ENCODE results near the gene ANXA7.

The ANXA7 gene

GRCh38 chr10:73439055-73439454 is 25.2 kb upstream of the ANXA7 start:
- H3K36me3 ChIP-seq (ENCODE audit: control insufficient read depth in 5 of 5, insufficient read depth in 5 of 5, low read length in 5 of 5) = peaks cover 27 to 39% (median 36%) of the 10 kb centered on the region in 5 donors
- H3K9me3 ChIP-seq (ENCODE audit: control insufficient read depth in 5 of 5, low read length in 5 of 5) = no peaks in the 10 kb centered on the region

GRCh38 chr10:73433538-73433867 is 19.6 kb upstream of the ANXA7 start, which contains the start of gene MSS51:
MSS51 (minus strand) TSS chr10:73433561; CDS start chr10:73428284, 5,277 bp downstream.
- Histone ChIP-seq H3K9me3 (ENCODE audit: control insufficient read depth in 5 of 5, low read length in 5 of 5) (no peaks in the 10 kb centered on the region), H3K36me3 (ENCODE audit: control insufficient read depth in 5 of 5, insufficient read depth in 5 of 5, low read length in 5 of 5) (peaks cover 17 to 33% (median 25%) of the 10 kb centered on the region in 5 donors), H3K27ac (ENCODE audit: low read depth, low read length) (no peak within 1 kb of the TSS), H3K9ac (ENCODE audit: low read length in 5 of 5) (no peak within 1 kb of the TSS), H3K4me1 (ENCODE audit: control insufficient read depth in 5 of 5, insufficient read depth in 5 of 5, low read length in 5 of 5) (no peaks in the 10 kb centered on the region), H3K4me3 (ENCODE audit: low read depth in 1 of 5, low read length in 5 of 5) (no peak within 1 kb of the TSS), H3K27me3 (ENCODE audit: control insufficient read depth in 5 of 5, insufficient read depth in 4 of 5, low read length in 5 of 5) (no peaks in the 10 kb centered on the region)

More at GRCh38 chr10:73439055-73439454, 25.2 kb upstream of the ANXA7 start:
- no peaks in the 10 kb centered on the region for H3K4me1 ChIP-seq (ENCODE audit: control insufficient read depth in 5 of 5, insufficient read depth in 5 of 5, low read length in 5 of 5)
- no peak overlapping the region for H3K9ac ChIP-seq (ENCODE audit: low read length in 5 of 5)
- H3K27me3 ChIP-seq (ENCODE audit: control insufficient read depth in 5 of 5, insufficient read depth in 4 of 5, low read length in 5 of 5) = no peaks in the 10 kb centered on the region
- no peak overlapping the region for H3K4me3 ChIP-seq (ENCODE audit: low read depth in 1 of 5, low read length in 5 of 5)
- H3K27ac ChIP-seq (ENCODE audit: low read depth, low read length) = no peak overlapping the region

GRCh38 chr10:73432646-73433537 is 19.0 kb upstream of the ANXA7 start:
- Histone ChIP-seq H3K9me3 (ENCODE audit: control insufficient read depth in 5 of 5, low read length in 5 of 5) (no peaks in the 10 kb centered on the region), H3K27ac (ENCODE audit: low read depth, low read length) (no peak overlapping the region), H3K4me1 (ENCODE audit: control insufficient read depth in 5 of 5, insufficient read depth in 5 of 5, low read length in 5 of 5) (no peaks in the 10 kb centered on the region), H3K9ac (ENCODE audit: low read length in 5 of 5) (no peak overlapping the region), H3K4me3 (ENCODE audit: low read depth in 1 of 5, low read length in 5 of 5) (no peak overlapping the region), H3K27me3 (ENCODE audit: control insufficient read depth in 5 of 5, insufficient read depth in 4 of 5, low read length in 5 of 5) (no peaks in the 10 kb centered on the region), H3K36me3 (ENCODE audit: control insufficient read depth in 5 of 5, insufficient read depth in 5 of 5, low read length in 5 of 5) (peaks cover 17 to 32% (median 24%) of the 10 kb centered on the region in 5 donors)

- Histone ChIP-seq H3K9me3 (ENCODE audit: control insufficient read depth in 5 of 5, low read length in 5 of 5) (no peaks in the 10 kb centered on the region), H3K4me1 (ENCODE audit: control insufficient read depth in 5 of 5, insufficient read depth in 5 of 5, low read length in 5 of 5) (no peaks in the 10 kb centered on the region), H3K4me3 (ENCODE audit: low read depth in 1 of 5, low read length in 5 of 5) (no peak overlapping the region), H3K36me3 (ENCODE audit: control insufficient read depth in 5 of 5, insufficient read depth in 5 of 5, low read length in 5 of 5) (peaks cover 45 to 62% (median 55%) of the 10 kb centered on the region in 5 donors), H3K27ac (ENCODE audit: low read depth, low read length) (no peak overlapping the region), H3K9ac (ENCODE audit: low read length in 5 of 5) (no peak overlapping the region), H3K27me3 (ENCODE audit: control insufficient read depth in 5 of 5, insufficient read depth in 4 of 5, low read length in 5 of 5) (no peaks in the 10 kb centered on the region)
Observed at GRCh38 chr10:73426318-73426717, 12.5 kb upstream of the ANXA7 start.

- Histone ChIP-seq H3K4me1 (ENCODE audit: control insufficient read depth in 5 of 5, insufficient read depth in 5 of 5, low read length in 5 of 5) (peaks cover 0 to 1% (median 0%) of the 10 kb centered on the region in 5 donors), H3K9me3 (ENCODE audit: control insufficient read depth in 5 of 5, low read length in 5 of 5) (no peaks in the 10 kb centered on the region), H3K4me3 (ENCODE audit: low read depth in 1 of 5, low read length in 5 of 5) (no peak overlapping the region), H3K27me3 (ENCODE audit: control insufficient read depth in 5 of 5, insufficient read depth in 4 of 5, low read length in 5 of 5) (no peaks in the 10 kb centered on the region), H3K27ac (ENCODE audit: low read depth, low read length) (no peak overlapping the region), H3K9ac (ENCODE audit: low read length in 5 of 5) (no peak overlapping the region), H3K36me3 (ENCODE audit: control insufficient read depth in 5 of 5, insufficient read depth in 5 of 5, low read length in 5 of 5) (peaks cover 34 to 62% (median 55%) of the 10 kb centered on the region in 5 donors)
Observed at GRCh38 chr10:73424478-73424877, 10.6 kb upstream of the ANXA7 start.

- H3K27me3 ChIP-seq (ENCODE audit: control insufficient read depth in 5 of 5, insufficient read depth in 4 of 5, low read length in 5 of 5) = no peaks in the 10 kb centered on the region
- no peaks in the 10 kb centered on the region for H3K9me3 ChIP-seq (ENCODE audit: control insufficient read depth in 5 of 5, low read length in 5 of 5)
- peaks cover 32 to 62% (median 55%) of the 10 kb centered on the region in 5 donors for H3K36me3 ChIP-seq (ENCODE audit: control insufficient read depth in 5 of 5, insufficient read depth in 5 of 5, low read length in 5 of 5)
- H3K27ac ChIP-seq (ENCODE audit: low read depth, low read length) = no peak overlapping the region
- peaks cover 0 to 8% (median 6%) of the 10 kb centered on the region in 5 donors for H3K4me1 ChIP-seq (ENCODE audit: control insufficient read depth in 5 of 5, insufficient read depth in 5 of 5, low read length in 5 of 5)
- no peak overlapping the region for H3K4me3 ChIP-seq (ENCODE audit: low read depth in 1 of 5, low read length in 5 of 5)
- no peak overlapping the region for H3K9ac ChIP-seq (ENCODE audit: low read length in 5 of 5)
Observed at GRCh38 chr10:73423309-73423708, 9.5 kb upstream of the ANXA7 start.

- no peak overlapping the region for H3K9ac ChIP-seq (ENCODE audit: low read length in 5 of 5)
- H3K4me1 ChIP-seq (ENCODE audit: control insufficient read depth in 5 of 5, insufficient read depth in 5 of 5, low read length in 5 of 5) = peaks cover 4 to 30% (median 24%) of the 10 kb centered on the region in 5 donors
- no peaks in the 10 kb centered on the region for H3K9me3 ChIP-seq (ENCODE audit: control insufficient read depth in 5 of 5, low read length in 5 of 5)
- H3K36me3 ChIP-seq (ENCODE audit: control insufficient read depth in 5 of 5, insufficient read depth in 5 of 5, low read length in 5 of 5) = no peaks in the 10 kb centered on the region
- H3K27me3 ChIP-seq (ENCODE audit: control insufficient read depth in 5 of 5, insufficient read depth in 4 of 5, low read length in 5 of 5) = no peaks in the 10 kb centered on the region
- H3K4me3 ChIP-seq (ENCODE audit: low read depth in 1 of 5, low read length in 5 of 5) = no peak overlapping the region
- H3K27ac ChIP-seq (ENCODE audit: low read depth, low read length) = no peak overlapping the region
Observed at GRCh38 chr10:73416571-73416970, 2.7 kb upstream of the ANXA7 start.

- peak overlapping the region in 4 of 5 donors; percentile 66 to 92 (median 84) for H3K9ac ChIP-seq (ENCODE audit: low read length in 5 of 5)
- H3K27ac ChIP-seq (ENCODE audit: low read depth, low read length) = peak overlapping the region; percentile 98
- no peaks in the 10 kb centered on the region for H3K9me3 ChIP-seq (ENCODE audit: control insufficient read depth in 5 of 5, low read length in 5 of 5)
- peaks cover 4 to 28% (median 23%) of the 10 kb centered on the region in 5 donors for H3K4me1 ChIP-seq (ENCODE audit: control insufficient read depth in 5 of 5, insufficient read depth in 5 of 5, low read length in 5 of 5)
- H3K36me3 ChIP-seq (ENCODE audit: control insufficient read depth in 5 of 5, insufficient read depth in 5 of 5, low read length in 5 of 5) = no peaks in the 10 kb centered on the region
- peak overlapping the region; percentile 73 to 91 (median 85) for H3K4me3 ChIP-seq (ENCODE audit: low read depth in 1 of 5, low read length in 5 of 5)
- H3K27me3 ChIP-seq (ENCODE audit: control insufficient read depth in 5 of 5, insufficient read depth in 4 of 5, low read length in 5 of 5) = no peaks in the 10 kb centered on the region
Observed at GRCh38 chr10:73414230-73414945, 530 bp upstream of the ANXA7 start.

GRCh38 chr10:73413108-73413527 is 740 bp downstream of the ANXA7 start:
- Histone ChIP-seq H3K27me3 (ENCODE audit: control insufficient read depth in 5 of 5, insufficient read depth in 4 of 5, low read length in 5 of 5) (no peaks in the 10 kb centered on the region), H3K27ac (ENCODE audit: low read depth, low read length) (peak overlapping the region; percentile 98), H3K4me1 (ENCODE audit: control insufficient read depth in 5 of 5, insufficient read depth in 5 of 5, low read length in 5 of 5) (peaks cover 4 to 31% (median 24%) of the 10 kb centered on the region in 5 donors), H3K4me3 (ENCODE audit: low read depth in 1 of 5, low read length in 5 of 5) (peak overlapping the region; percentile 83 to 97 (median 90)), H3K36me3 (ENCODE audit: control insufficient read depth in 5 of 5, insufficient read depth in 5 of 5, low read length in 5 of 5) (no peaks in the 10 kb centered on the region), H3K9ac (ENCODE audit: low read length in 5 of 5) (peak overlapping the region; percentile 81 to 96 (median 92)), H3K9me3 (ENCODE audit: control insufficient read depth in 5 of 5, low read length in 5 of 5) (no peaks in the 10 kb centered on the region)

- Histone ChIP-seq H3K36me3 (ENCODE audit: control insufficient read depth in 5 of 5, insufficient read depth in 5 of 5, low read length in 5 of 5) (peaks cover 0 to 7% (median 3%) of the 10 kb centered on the region in 5 donors), H3K27ac (ENCODE audit: low read depth, low read length) (no peak overlapping the region), H3K9me3 (ENCODE audit: control insufficient read depth in 5 of 5, low read length in 5 of 5) (no peaks in the 10 kb centered on the region), H3K4me1 (ENCODE audit: control insufficient read depth in 5 of 5, insufficient read depth in 5 of 5, low read length in 5 of 5) (peaks cover 4 to 31% (median 22%) of the 10 kb centered on the region in 5 donors), H3K27me3 (ENCODE audit: control insufficient read depth in 5 of 5, insufficient read depth in 4 of 5, low read length in 5 of 5) (no peaks in the 10 kb centered on the region), H3K9ac (ENCODE audit: low read length in 5 of 5) (no peak overlapping the region), H3K4me3 (ENCODE audit: low read depth in 1 of 5, low read length in 5 of 5) (no peak overlapping the region)
Observed at GRCh38 chr10:73410897-73411296, 3.0 kb downstream of the ANXA7 start.
